B cell (primary cell): ENCODE results near the gene NDUFA6. TPM values are rescaled to one million over a fixed set of nuclear protein-coding genes. Genes with fewer than 3 reads are reported as not detected.

Experiments used
- ATAC-seq: fragments of 200-7000 bp; cut with Tn5 transposase; one replicate; pipeline ENCODE4 v1.10.0; 2021; ENCODE audit warnings: low read depth, mild to moderate bottlenecking, moderate number of reproducible peaks, moderate library complexity
- CTCF ChIA-PET: fragments of 350-600 bp; sonication (Branson Sonifier 250); formaldehyde crosslinking; loops from one replicate; lab custom pipeline; 2021; ENCODE audit warnings: antibody characterized with exemption, inconsistent platforms; lab: Charles Lee
- POLR2A ChIA-PET: fragments of 350-600 bp; sonication (Branson Sonifier 250); formaldehyde crosslinking; loops from one replicate; lab custom pipeline; 2021; ENCODE audit warnings: antibody characterized with exemption; lab: Charles Lee
- DNase-seq: peaks from one replicate; pipeline ENCODE4 v3.0.0; 2013
- H2AFZ ChIP-seq: 2 replicates; pipeline ENCODE4 v1.6.1; 2012; ENCODE audit warnings: mild to moderate bottlenecking, low read depth, low read length; ENCODE audit not compliant: insufficient read depth, poor library complexity, severe bottlenecking
- H3K27ac ChIP-seq, 2 donors: 1 replicate in 1 of 2; 2 replicates in 1 of 2; pipeline ENCODE4 v1.5.1; 2012 to 2013; ENCODE audit warnings: low read length in 2 of 2, mild to moderate bottlenecking in 2 of 2, moderate library complexity in 1 of 2
- H3K27me3 ChIP-seq, 4 experiments: fragments of 200-600 bp in 1 of 4; sonication (generic) in 1 of 4; replicated peaks in 1 of 4; 1 replicate in 2 of 4; 2 replicates in 2 of 4; pipeline versions ENCODE4 v1.6.1 to v1.7.0; 2013 to 2016; ENCODE audit warnings: low read length in 3 of 4, mild to moderate bottlenecking in 2 of 4, mixed read lengths in 1 of 4, moderate library complexity in 1 of 4; ENCODE audit not compliant: insufficient read depth in 4 of 4, control insufficient read depth in 3 of 4; ENCODE audit errors: control extremely low read depth in 1 of 4
- H3K36me3 ChIP-seq, 2 experiments: replicated peaks in 1 of 2; 1 replicate in 1 of 2; 2 replicates in 1 of 2; pipeline versions ENCODE4 v1.6.1 to v1.7.1; 2013; ENCODE audit warnings: low read length in 1 of 2; ENCODE audit not compliant: insufficient read depth in 2 of 2, control insufficient read depth in 1 of 2; ENCODE audit errors: control extremely low read depth in 1 of 2, extremely low read depth in 1 of 2
- H3K4me1 ChIP-seq, 2 donors: fragments of 200-600 bp in 1 of 2; sonication (generic) in 1 of 2; 1 replicate in 1 of 2; 2 replicates in 1 of 2; pipeline versions ENCODE4 v1.5.1 to v1.6.1; 2013 to 2017; ENCODE audit warnings: low read length in 2 of 2; ENCODE audit not compliant: control insufficient read depth in 2 of 2, insufficient read depth in 2 of 2
- H3K4me2 ChIP-seq: replicated peaks from 2 replicates; pipeline ENCODE3; 2012; ENCODE audit warnings: mild to moderate bottlenecking, low read depth, low read length; ENCODE audit not compliant: poor library complexity, severe bottlenecking
- H3K4me3 ChIP-seq, 5 experiments: fragments of 200-600 bp in 1 of 5; sonication (generic) in 1 of 5; 1 replicate in 3 of 5; 2 replicates in 2 of 5; pipeline versions ENCODE4 v1.5.1 to v1.7.0; 2011 to 2016; ENCODE audit warnings: low read length in 4 of 5, mild to moderate bottlenecking in 4 of 5, low read depth in 2 of 5, control low read depth in 1 of 5, moderate library complexity in 1 of 5; ENCODE audit not compliant: insufficient read depth in 1 of 5; ENCODE audit errors: control extremely low read depth in 1 of 5, extremely low read depth in 1 of 5
- H3K79me2 ChIP-seq: fragments of 200-600 bp; sonication (generic); one replicate; pipeline ENCODE4 v1.6.0; 2016; ENCODE audit warnings: low read length; ENCODE audit not compliant: control insufficient read depth, insufficient read depth
- H3K9ac ChIP-seq: fragments of 200-600 bp; sonication (generic); 2 replicates; pipeline ENCODE4 v1.6.1; 2017; ENCODE audit warnings: mild to moderate bottlenecking, low read length, moderate library complexity
- H3K9me3 ChIP-seq, 3 donors: one replicate each; pipeline versions ENCODE4 v1.6.1 to v1.7.1; 2013; ENCODE audit warnings: low read length in 2 of 3; ENCODE audit not compliant: control insufficient read depth in 2 of 3, insufficient read depth in 1 of 3; ENCODE audit errors: control extremely low read depth in 1 of 3
- H4K20me1 ChIP-seq: 2 replicates; pipeline ENCODE4 v1.6.0; 2012; ENCODE audit warnings: mild to moderate bottlenecking, low read length; ENCODE audit not compliant: insufficient read depth, control insufficient read depth, poor library complexity, severe bottlenecking
- H3K27ac Mint-ChIP-seq: one replicate; pipeline ENCODE4 v1.8.0; 2021; ENCODE audit warnings: mixed read lengths
- H3K27me3 Mint-ChIP-seq: one replicate; pipeline ENCODE4 v1.8.0; 2021; ENCODE audit warnings: mixed read lengths
- H3K4me1 Mint-ChIP-seq: one replicate; pipeline ENCODE4 v1.8.0; 2021; ENCODE audit warnings: mixed read lengths
- H3K4me3 Mint-ChIP-seq: one replicate; pipeline ENCODE4 v1.8.0; 2021; ENCODE audit warnings: mixed read lengths
- H3K9me3 Mint-ChIP-seq: one replicate; pipeline ENCODE4 v1.8.0; 2022; ENCODE audit warnings: mixed read lengths; ENCODE audit not compliant: insufficient read depth
- EZH2 ChIP-seq: IDR thresholded peaks from 2 replicates; pipeline ENCODE4 v1.6.1; 2012; ENCODE audit warnings: borderline replicate concordance, low read depth, mild to moderate bottlenecking, moderate library complexity, low read length; ENCODE audit not compliant: insufficient read depth, poor library complexity, severe bottlenecking
- WGBS: methylation state at CpG from one replicate; pipeline ENCODE4 v1.1.5; 2013; ENCODE audit warnings: missing lambda C conversion rate; ENCODE audit not compliant: insufficient coverage; 5-methylcytosine and 5-hydroxymethylcytosine counted together
- intact Hi-C: fragments of 100-400 bp; cut with micrococcal nuclease; formaldehyde crosslinking; loops from one replicate; pipeline ENCODE4 v1.10.0; 2022
- polyA plus RNA-seq: library from polyadenylated mRNA; depleted of rRNA; stranded (reverse); fragments of >200 nt; gene quantifications from 2 replicates; pipeline ENCODE4 v1.2.3, GENCODE V29; 2012
- total RNA-seq, 2 donors: library from RNA; stranded (reverse); fragments of 120-200 nt in 1 of 2; gene quantifications; 1 replicate in 1 of 2; 2 replicates in 1 of 2; pipeline versions ENCODE4 v1.2.3 to v1.2.4, GENCODE V29; 2013 to 2022
- TF ChIP-seq, protein P1 (sequence below): fragments of 200-600 bp; IDR thresholded peaks from one replicate; pipeline ENCODE4 v1.8.0; 2022; ENCODE audit warnings: antibody characterized with exemption, mild to moderate bottlenecking

NDUFA6 gene
- total and polyA plus RNA-seq, 2 donors (not counting 1 experiment from before 2014, with no cell fraction given), result 26.2 to 47.8 TPM

DNA sequence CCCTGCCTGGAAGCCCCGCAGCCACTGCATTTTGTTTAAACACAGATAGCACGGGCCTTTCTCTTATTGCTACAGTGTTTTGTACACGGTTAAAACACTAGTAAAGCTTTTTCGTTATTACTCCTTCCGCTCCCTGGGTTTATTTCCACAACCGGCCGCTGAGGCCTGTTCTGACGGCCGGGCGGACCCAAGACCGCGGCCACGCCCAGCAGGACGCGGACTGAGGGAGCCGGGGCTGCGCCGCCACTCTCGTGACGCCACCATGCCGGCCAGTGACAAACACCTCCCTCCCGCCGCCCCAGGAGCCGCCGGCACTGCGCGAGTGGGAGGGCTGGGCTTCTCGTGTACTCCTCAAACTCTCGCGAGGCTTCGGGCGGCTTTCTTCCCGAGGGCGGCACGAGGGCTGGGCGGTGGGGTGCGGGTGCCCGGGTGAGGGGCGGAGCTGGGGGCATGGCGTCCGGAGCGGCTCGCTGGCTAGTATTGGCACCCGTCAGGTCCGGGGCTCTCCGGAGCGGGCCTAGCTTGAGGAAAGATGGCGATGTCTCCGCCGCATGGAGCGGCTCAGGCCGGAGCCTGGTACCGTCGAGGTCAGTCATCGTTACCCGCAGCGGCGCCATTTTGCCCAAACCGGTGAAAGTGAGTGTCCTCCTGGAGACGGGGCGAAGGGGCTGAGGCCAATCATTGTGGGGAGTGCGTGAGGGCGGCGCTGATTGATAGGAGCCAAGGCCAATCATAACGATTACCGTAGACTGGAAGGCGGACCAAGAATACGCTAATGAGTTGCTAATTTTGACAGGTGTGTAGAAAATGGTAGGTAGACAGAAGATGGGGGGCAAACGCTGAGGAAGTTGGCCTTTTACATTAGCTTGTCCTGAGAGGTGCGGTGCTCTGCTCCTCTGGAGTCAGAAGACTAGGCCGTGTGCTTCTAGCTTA lies 11.0 kb downstream of the NDUFA6 start, which contains the start of gene SMDT1:
TSS of gene SMDT1 (plus strand) at position 382 of the 933 bp plus-strand sequence. CDS start at position 451, 69 bp downstream.
- peaks cover 41% of the 10 kb centered on the region for H3K4me1 Mint-ChIP-seq
- under 1% methylated on average over 68 of the region's 71 CpGs for WGBS
- H2AFZ ChIP-seq, result peak within 1 kb of the TSS; percentile 90

More for the DNA sequence above, 11.0 kb downstream of the NDUFA6 start, which contains the start of gene SMDT1:
- no peaks in the 10 kb centered on the region for H3K9me3 ChIP-seq
- intact Hi-C loops, result loop anchor here (1.0 to 2.0 kb wide), 4 partner anchors 9 to 793 kb away; partner anchors contain the start of genes NAGA, NDUFA6 and RANGAP1
- H3K4me3 ChIP-seq, result peak within 1 kb of the TSS; percentile 66 to 92 (median 86)
- peak within 1 kb of the TSS; percentile 96 for H3K4me3 Mint-ChIP-seq
- no peak for TF ChIP-seq EZH2
- TF ChIP-seq, protein P1, sequence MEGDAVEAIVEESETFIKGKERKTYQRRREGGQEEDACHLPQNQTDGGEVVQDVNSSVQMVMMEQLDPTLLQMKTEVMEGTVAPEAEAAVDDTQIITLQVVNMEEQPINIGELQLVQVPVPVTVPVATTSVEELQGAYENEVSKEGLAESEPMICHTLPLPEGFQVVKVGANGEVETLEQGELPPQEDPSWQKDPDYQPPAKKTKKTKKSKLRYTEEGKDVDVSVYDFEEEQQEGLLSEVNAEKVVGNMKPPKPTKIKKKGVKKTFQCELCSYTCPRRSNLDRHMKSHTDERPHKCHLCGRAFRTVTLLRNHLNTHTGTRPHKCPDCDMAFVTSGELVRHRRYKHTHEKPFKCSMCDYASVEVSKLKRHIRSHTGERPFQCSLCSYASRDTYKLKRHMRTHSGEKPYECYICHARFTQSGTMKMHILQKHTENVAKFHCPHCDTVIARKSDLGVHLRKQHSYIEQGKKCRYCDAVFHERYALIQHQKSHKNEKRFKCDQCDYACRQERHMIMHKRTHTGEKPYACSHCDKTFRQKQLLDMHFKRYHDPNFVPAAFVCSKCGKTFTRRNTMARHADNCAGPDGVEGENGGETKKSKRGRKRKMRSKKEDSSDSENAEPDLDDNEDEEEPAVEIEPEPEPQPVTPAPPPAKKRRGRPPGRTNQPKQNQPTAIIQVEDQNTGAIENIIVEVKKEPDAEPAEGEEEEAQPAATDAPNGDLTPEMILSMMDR, result no peak
- H3K9me3 Mint-ChIP-seq, result no peaks in the 10 kb centered on the region
- H3K27ac ChIP-seq, result peak within 1 kb of the TSS; percentile 99
- POLR2A ChIA-PET, result interaction anchor here (0.6 to 4.0 kb wide), 9 partner anchors 10 to 576 kb away, joined by 3 to 45 read pairs (median 5); partner anchors contain the start of genes CCDC134, NAGA, NDUFA6 and POLDIP3
- CTCF ChIA-PET, result interaction anchor here (0.9 to 4.0 kb wide), 8 partner anchors 11 to 383 kb away, joined by 3 to 41 read pairs (median 4); partner anchors contain the start of gene NDUFA6
- H4K20me1 ChIP-seq, result peaks cover 7% of the 10 kb centered on the region
- peak within 1 kb of the TSS; percentile 88 for H3K4me2 ChIP-seq
- H3K79me2 ChIP-seq, result peaks cover 51% of the 10 kb centered on the region
- H3K27ac Mint-ChIP-seq, result peak within 1 kb of the TSS; percentile 97
- no peaks in the 10 kb centered on the region for H3K27me3 ChIP-seq
- H3K36me3 ChIP-seq, result peaks cover 0 to 27% of the 10 kb centered on the region in 2 experiments
- H3K9ac ChIP-seq, result peak within 1 kb of the TSS; percentile 97
- H3K4me1 ChIP-seq, result peaks cover 22 to 32% of the 10 kb centered on the region in 2 donors
- no peaks in the 10 kb centered on the region for H3K27me3 Mint-ChIP-seq
- DNase-seq (peak; percentile 100), ATAC-seq (peak; percentile 86)
